K562 (cell line): ENCODE measurements around the gene PBX1. TPM values are rescaled to one million over a fixed set of nuclear protein-coding genes. Genes with fewer than 3 reads are reported as not detected.

Experiments
- ATAC-seq: fragments of 200-7000 bp; cut with Tn5 transposase; 3 replicates; pipeline ENCODE4 v1.9.1; 2020; ENCODE audit warnings: moderate library complexity
- BruUV-seq: library from RNA; stranded (reverse); fragments of 400-500 nt; replicated peaks from 2 replicates; lab custom pipeline; 2021; lab: Mats Ljungman, UMichigan
- CTCF ChIA-PET: fragments of 300-600 bp; formaldehyde crosslinking; extraction: SDS; loops from one replicate; lab custom pipeline; 2021; ENCODE audit warnings: low intra/inter-chr PET ratio; lab: Yijun Ruan, JAX
- POLR2A ChIA-PET: fragments of 300-600, 350-650 bp; sonication (Branson Sonifier 250); formaldehyde crosslinking; extraction: SDS; loops from one replicate; lab custom pipeline; 2021; ENCODE audit warnings: antibody characterized with exemption, inconsistent platforms; lab: Yijun Ruan, JAX
- DNase-seq, 4 experiments: peaks; one replicate each; pipeline versions ENCODE4 v3.0.0 to v3.0.0-alpha.2; 2011 to 2018; ENCODE audit warnings: low spot score in 3 of 4, mixed read lengths in 3 of 4; ENCODE audit errors: extremely low read depth in 1 of 4
- FAIRE-seq: peaks from 2 replicates; lab custom pipeline; 2011; peaks lifted over from hg19 to GRCh38; lab: Jason Lieb, UNC
- H2AFZ ChIP-seq: 2 replicates; pipeline ENCODE4 v1.6.0; 2011; ENCODE audit warnings: low read depth, low read length, control low read depth, inconsistent platforms
- H3K27ac ChIP-seq: fragments of 200-600 bp; 3 replicates; pipeline ENCODE4 v1.8.0; 2011; ENCODE audit warnings: low read depth, mild to moderate bottlenecking, control low read depth, inconsistent platforms, low read length, moderate library complexity, mixed read lengths; ENCODE audit errors: extremely low read depth
- H3K27me3 ChIP-seq, 2 experiments: fragments of 300-600 bp in 1 of 2; 2 replicates in 1 of 2; 3 replicates in 1 of 2; pipeline versions ENCODE4 v1.6.0 to v1.8.0; 2011; ENCODE audit warnings: inconsistent platforms in 2 of 2, low read length in 2 of 2, mild to moderate bottlenecking in 1 of 2, mixed read lengths in 1 of 2, moderate library complexity in 1 of 2; ENCODE audit not compliant: control insufficient read depth in 2 of 2, insufficient read depth in 2 of 2
- H3K36me3 ChIP-seq: fragments of 300-600 bp; 3 replicates; pipeline ENCODE4 v1.8.0; 2011; ENCODE audit warnings: mild to moderate bottlenecking, low read length, inconsistent platforms; ENCODE audit not compliant: control insufficient read depth, insufficient read depth
- H3K4me1 ChIP-seq, 2 experiments: fragments of 200-600 bp in 1 of 2; replicated peaks in 1 of 2; 2 replicates in 1 of 2; 3 replicates in 1 of 2; pipeline versions ENCODE4 v1.5.1 to v1.8.0; 2011; ENCODE audit warnings: inconsistent platforms in 2 of 2, low read length in 2 of 2, mild to moderate bottlenecking in 1 of 2, mixed read lengths in 1 of 2, moderate library complexity in 1 of 2; ENCODE audit not compliant: control insufficient read depth in 2 of 2, insufficient read depth in 2 of 2
- H3K4me2 ChIP-seq: 2 replicates; pipeline ENCODE4 v1.6.1; 2011; ENCODE audit warnings: low read length, control low read depth, inconsistent platforms, mixed read lengths; ENCODE audit not compliant: insufficient read depth
- H3K4me3 ChIP-seq: fragments of 200-600 bp; sonication (generic), shearing (Covaris generic); 2 replicates; pipeline ENCODE4 v1.5.1; 2016; ENCODE audit warnings: control low read depth, inconsistent platforms
- H3K79me2 ChIP-seq: fragments of 200-600 bp; 3 replicates; pipeline ENCODE4 v1.8.0; 2011; ENCODE audit warnings: low read length, inconsistent platforms; ENCODE audit not compliant: control insufficient read depth, insufficient read depth
- H3K9ac ChIP-seq, 2 experiments: 2 replicates each; pipeline versions ENCODE4 v1.6.0 to v1.6.1; 2011; ENCODE audit warnings: low read depth in 2 of 2, low read length in 2 of 2, control low read depth in 1 of 2, inconsistent platforms in 1 of 2, mild to moderate bottlenecking in 1 of 2, mixed read lengths in 1 of 2; ENCODE audit not compliant: insufficient read depth in 1 of 2
- H3K9me1 ChIP-seq: one replicate; pipeline ENCODE4 v1.6.0; 2011; ENCODE audit warnings: inconsistent platforms, mild to moderate bottlenecking, low read length, moderate library complexity; ENCODE audit not compliant: control insufficient read depth, insufficient read depth
- H3K9me3 ChIP-seq: replicated peaks from 2 replicates; pipeline ENCODE4 v1.5.1; 2011; ENCODE audit warnings: low read depth, low read length, inconsistent platforms; ENCODE audit not compliant: control insufficient read depth, insufficient read depth
- H4K20me1 ChIP-seq: replicated peaks from 2 replicates; pipeline ENCODE4 v1.6.1; 2011; ENCODE audit warnings: low read length, inconsistent platforms, mixed read lengths; ENCODE audit not compliant: control insufficient read depth, insufficient read depth
- ARID3B ChIP-seq: fragments of 250-450 bp; sonication (Bioruptor Pico); IDR thresholded peaks from 2 replicates; pipeline ENCODE4 v1.4.0; 2020; ENCODE audit warnings: borderline replicate concordance
- COPS2 ChIP-seq: fragments of 450-650 bp; conservative IDR thresholded peaks from 2 replicates; pipeline ENCODE4 v1.6.1; 2016; ENCODE audit warnings: mild to moderate bottlenecking, moderate library complexity
- GTF3C2 ChIP-seq: IDR thresholded peaks from 3 replicates; pipeline ENCODE4 v1.6.1; 2011; ENCODE audit warnings: borderline replicate concordance, mild to moderate bottlenecking, moderate library complexity; ENCODE audit not compliant: insufficient read length; ENCODE audit errors: extremely low read depth
- RFX5 ChIP-seq: IDR thresholded peaks from 2 replicates; pipeline ENCODE4 v1.6.1; 2011; ENCODE audit warnings: low read depth, mild to moderate bottlenecking, improper control_type of control experiment, low read length
- SIX5 ChIP-seq, 2 experiments: IDR thresholded peaks; 2 replicates each; pipeline ENCODE4 v1.6.1; 2011; ENCODE audit warnings: low read length in 2 of 2, borderline replicate concordance in 1 of 2, low read depth in 1 of 2, mild to moderate bottlenecking in 1 of 2, moderate library complexity in 1 of 2; ENCODE audit not compliant: insufficient read depth in 1 of 2
- TAF1 ChIP-seq: IDR thresholded peaks from 2 replicates; pipeline ENCODE4 v1.6.1; 2011; ENCODE audit warnings: mild to moderate bottlenecking, low read length, moderate library complexity; ENCODE audit not compliant: insufficient read depth, control insufficient read depth, severe bottlenecking; ENCODE audit errors: extremely low read depth
- ZC3H4 ChIP-seq: sonication (generic); formaldehyde crosslinking; IDR thresholded peaks from 2 replicates; pipeline ENCODE4 v1.9.0; 2021; ENCODE audit warnings: missing genetic modification reagents, borderline replicate concordance
- WGBS: fragments of 100-300 bp; shearing (Covaris generic); methylation state at CpG from one replicate; pipeline ENCODE4 v1.1.6; 2016; ENCODE audit warnings: low coverage, mixed read lengths; ENCODE audit not compliant: insufficient coverage; ENCODE audit errors: missing lambda C conversion rate; 5-methylcytosine and 5-hydroxymethylcytosine counted together
- in situ Hi-C: fragments of 300-500 bp; cut with MboI; formaldehyde crosslinking; loops from 4 replicates; pipeline ENCODE4 v1.15.0; 2018; ENCODE audit warnings: inconsistent platforms, mixed read lengths
- intact Hi-C: fragments of 100-400 bp; cut with micrococcal nuclease; formaldehyde crosslinking; loops from 2 replicates; pipeline ENCODE4 v1.14.2; 2022
- polyA plus RNA-seq, 8 experiments: library from polyadenylated mRNA; depleted of rRNA in 4 of 8; stranded (reverse) in 5 of 8; unstranded in 3 of 8; fragments of >200 nt; fragmentation: Nextera tagmentation in 2 of 8; fragmentation: Illumina TruSeq in 1 of 8; extraction: Ambion mirVana in 2 of 8; extraction: Trizol in 1 of 8; gene quantifications; 2 replicates each; pipeline versions ENCODE4 v1.2.1 to v1.2.3, GENCODE V29; 2011 to 2014; ENCODE audit warnings: inconsistent platforms in 1 of 8, missing spikeins in 1 of 8
- total RNA-seq, 7 experiments: library from RNA; depleted of rRNA in 6 of 7; stranded (reverse); fragments of >200 nt in 6 of 7; fragmentation: Illumina TruSeq in 2 of 7; extraction: Trizol in 2 of 7; gene quantifications; 2 replicates each; pipeline versions ENCODE4 v1.2.1 to v1.2.3, GENCODE V29; 2011 to 2021; ENCODE audit warnings: low replicate concordance in 1 of 7
- TF ChIP-seq, protein P1 (sequence below), 2 experiments: fragments of 450-650 bp in 1 of 2; IDR thresholded peaks; 2 replicates each; pipeline ENCODE4 v1.6.1; 2011 to 2017; ENCODE audit warnings: low read depth in 2 of 2, antibody characterized with exemption in 1 of 2, borderline replicate concordance in 1 of 2, low read length in 1 of 2, mild to moderate bottlenecking in 1 of 2, mixed read lengths in 1 of 2; ENCODE audit not compliant: control insufficient read depth in 1 of 2
- TF ChIP-seq, protein P2 (sequence below): fragments of 250-450 bp; sonication (Bioruptor Pico); IDR thresholded peaks from 2 replicates; pipeline ENCODE4 v1.8.0; 2021; ENCODE audit warnings: moderate library complexity, mild to moderate bottlenecking, inconsistent platforms

PBX1 gene
- total and polyA plus RNA-seq, 9 of the 15 experiments (the other 6 are each of a cell fraction or from before 2014, with no cell fraction given): 0.03 to 0.62 (median 0.17) TPM

GRCh38 chr1:164515231-164515630 is 43.8 kb upstream of the PBX1 start:
- 0% methylated on average over 2 of the region's 2 CpGs for WGBS
- intact Hi-C loops (no loop called here), in situ Hi-C loops (no loop called here)
- Histone ChIP-seq H3K4me2 (no peak overlapping the region), H2AFZ (no peak overlapping the region), H3K36me3 (no peaks in the 10 kb centered on the region), H4K20me1 (no peaks in the 10 kb centered on the region), H3K9ac (no peak overlapping the region), H3K27ac (no peak overlapping the region), H3K4me3 (no peak overlapping the region), H3K4me1 (no peaks in the 10 kb centered on the region), H3K27me3 (no peaks in the 10 kb centered on the region), H3K9me3 (no peaks in the 10 kb centered on the region), H3K79me2 (no peaks in the 10 kb centered on the region), H3K9me1 (no peaks in the 10 kb centered on the region)
- POLR2A ChIA-PET: no interaction called here
- BruUV-seq: no TSS peak
- FAIRE-seq (no peak), DNase-seq (no peak), ATAC-seq (no peak)
- CTCF ChIA-PET: no interaction called here
- TF ChIP-seq ARID3B: no peak
- TF ChIP-seq, protein P1, sequence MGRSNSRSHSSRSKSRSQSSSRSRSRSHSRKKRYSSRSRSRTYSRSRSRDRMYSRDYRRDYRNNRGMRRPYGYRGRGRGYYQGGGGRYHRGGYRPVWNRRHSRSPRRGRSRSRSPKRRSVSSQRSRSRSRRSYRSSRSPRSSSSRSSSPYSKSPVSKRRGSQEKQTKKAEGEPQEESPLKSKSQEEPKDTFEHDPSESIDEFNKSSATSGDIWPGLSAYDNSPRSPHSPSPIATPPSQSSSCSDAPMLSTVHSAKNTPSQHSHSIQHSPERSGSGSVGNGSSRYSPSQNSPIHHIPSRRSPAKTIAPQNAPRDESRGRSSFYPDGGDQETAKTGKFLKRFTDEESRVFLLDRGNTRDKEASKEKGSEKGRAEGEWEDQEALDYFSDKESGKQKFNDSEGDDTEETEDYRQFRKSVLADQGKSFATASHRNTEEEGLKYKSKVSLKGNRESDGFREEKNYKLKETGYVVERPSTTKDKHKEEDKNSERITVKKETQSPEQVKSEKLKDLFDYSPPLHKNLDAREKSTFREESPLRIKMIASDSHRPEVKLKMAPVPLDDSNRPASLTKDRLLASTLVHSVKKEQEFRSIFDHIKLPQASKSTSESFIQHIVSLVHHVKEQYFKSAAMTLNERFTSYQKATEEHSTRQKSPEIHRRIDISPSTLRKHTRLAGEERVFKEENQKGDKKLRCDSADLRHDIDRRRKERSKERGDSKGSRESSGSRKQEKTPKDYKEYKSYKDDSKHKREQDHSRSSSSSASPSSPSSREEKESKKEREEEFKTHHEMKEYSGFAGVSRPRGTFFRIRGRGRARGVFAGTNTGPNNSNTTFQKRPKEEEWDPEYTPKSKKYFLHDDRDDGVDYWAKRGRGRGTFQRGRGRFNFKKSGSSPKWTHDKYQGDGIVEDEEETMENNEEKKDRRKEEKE (IDR thresholded peaks at IDR 0.05; ENCODE audit: borderline replicate concordance in 1 of 2, control insufficient read depth in 1 of 2, low read depth in 2 of 2, low read length in 1 of 2): no peak
- no peak for TF ChIP-seq RFX5
- no peak for TF ChIP-seq TAF1
- no peak for TF ChIP-seq COPS2
- TF ChIP-seq, protein P2, sequence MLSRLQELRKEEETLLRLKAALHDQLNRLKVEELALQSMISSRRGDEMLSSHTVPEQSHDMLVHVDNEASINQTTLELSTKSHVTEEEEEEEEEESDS (CRISPR knock-in tag): no peak
- no peak for TF ChIP-seq ZC3H4 (CRISPR knock-in tag)
- TF ChIP-seq GTF3C2: no peak
- TF ChIP-seq SIX5 (IDR thresholded peaks at IDR 0.05; ENCODE audit: borderline replicate concordance in 1 of 2, insufficient read depth in 1 of 2, low read depth in 1 of 2, low read length in 2 of 2): no peak
